Measurements from ENCODE around the gene PHLDA2. TPM values are rescaled to one million over a fixed set of nuclear protein-coding genes. Genes with fewer than 3 reads are reported as not detected.

PHLDA2 gene
- total RNA-seq, 1 experiment from 2014 or later, result 101 TPM

DNA sequence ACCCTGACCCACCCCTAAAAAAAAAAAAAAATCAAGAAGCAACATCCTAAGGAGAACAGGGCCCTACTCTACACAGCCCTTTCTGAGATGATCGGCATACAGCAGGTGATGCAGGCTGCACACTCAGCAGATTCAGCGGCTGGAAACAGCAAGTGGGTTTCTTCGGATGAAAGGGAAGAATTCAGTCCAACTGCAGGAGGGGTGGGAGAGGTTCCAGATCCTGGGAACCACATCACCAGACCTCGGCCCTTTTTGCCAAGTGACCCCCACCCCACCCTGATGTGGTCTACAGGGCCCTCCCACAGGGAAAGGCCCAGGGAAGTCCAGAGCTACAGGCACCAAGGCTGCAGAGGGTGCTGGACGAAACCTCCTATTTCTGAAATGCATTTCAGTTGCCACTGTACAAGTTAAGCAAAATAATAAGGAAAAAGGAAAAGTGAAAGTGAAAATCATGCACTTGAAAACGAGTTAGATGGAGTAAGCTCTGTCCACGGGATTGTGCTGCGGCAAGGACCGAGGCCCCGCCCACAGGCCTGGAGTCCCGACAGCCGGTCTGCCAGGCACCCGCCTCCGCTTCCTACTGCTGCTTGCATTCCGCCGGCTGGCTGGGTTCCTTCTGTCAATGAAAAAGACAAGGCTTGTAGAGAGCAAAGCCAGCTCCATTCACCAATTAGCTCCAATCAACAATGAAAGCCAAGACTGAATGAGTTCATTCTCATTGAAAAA, 16.0 kb upstream of the PHLDA2 start:
- Histone ChIP-seq H3F3A (ENCODE audit: low read length, unreplicated experiment) (no peaks in the 10 kb centered on the region), H2AFZ (ENCODE audit: low read length) (no peak overlapping the region), H3K27ac (ENCODE audit: low read length) (no peak overlapping the region), H3K36me3 (ENCODE audit: low read depth, low read length) (peaks cover 24% of the 10 kb centered on the region), H3K27me3 (ENCODE audit: low read length) (no peaks in the 10 kb centered on the region), H3K9ac (ENCODE audit: low read length) (no peak overlapping the region), H3K9me3 (ENCODE audit: low read length) (no peaks in the 10 kb centered on the region), H3K4me3 (ENCODE audit: low read length) (no peak overlapping the region), H3K79me2 (ENCODE audit: low read length) (no peaks in the 10 kb centered on the region), H3K9me2 (replicated peaks; ENCODE audit: low read length) (no peaks in the 10 kb centered on the region), H4K20me1 (ENCODE audit: low read length) (no peaks in the 10 kb centered on the region), H3K4me1 (ENCODE audit: insufficient read depth, low read length) (peaks cover 15% of the 10 kb centered on the region), H3K4me2 (ENCODE audit: low read length) (no peak overlapping the region)
- CTCF ChIA-PET, result no interaction called here
- POLR2A ChIA-PET (ENCODE audit: unreplicated experiment), result no interaction called here
- no peak for DNase-seq
- ATAC-seq, result no peak
- TF ChIP-seq EZH2phosphoT487 (IDR thresholded peaks at IDR 0.05; ENCODE audit: borderline replicate concordance, low read length) (no peak), EZH2 (IDR thresholded peaks at IDR 0.05; ENCODE audit: low read length, unreplicated experiment) (no peak)
- TF ChIP-seq, protein P1, sequence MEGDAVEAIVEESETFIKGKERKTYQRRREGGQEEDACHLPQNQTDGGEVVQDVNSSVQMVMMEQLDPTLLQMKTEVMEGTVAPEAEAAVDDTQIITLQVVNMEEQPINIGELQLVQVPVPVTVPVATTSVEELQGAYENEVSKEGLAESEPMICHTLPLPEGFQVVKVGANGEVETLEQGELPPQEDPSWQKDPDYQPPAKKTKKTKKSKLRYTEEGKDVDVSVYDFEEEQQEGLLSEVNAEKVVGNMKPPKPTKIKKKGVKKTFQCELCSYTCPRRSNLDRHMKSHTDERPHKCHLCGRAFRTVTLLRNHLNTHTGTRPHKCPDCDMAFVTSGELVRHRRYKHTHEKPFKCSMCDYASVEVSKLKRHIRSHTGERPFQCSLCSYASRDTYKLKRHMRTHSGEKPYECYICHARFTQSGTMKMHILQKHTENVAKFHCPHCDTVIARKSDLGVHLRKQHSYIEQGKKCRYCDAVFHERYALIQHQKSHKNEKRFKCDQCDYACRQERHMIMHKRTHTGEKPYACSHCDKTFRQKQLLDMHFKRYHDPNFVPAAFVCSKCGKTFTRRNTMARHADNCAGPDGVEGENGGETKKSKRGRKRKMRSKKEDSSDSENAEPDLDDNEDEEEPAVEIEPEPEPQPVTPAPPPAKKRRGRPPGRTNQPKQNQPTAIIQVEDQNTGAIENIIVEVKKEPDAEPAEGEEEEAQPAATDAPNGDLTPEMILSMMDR (conservative IDR thresholded peaks at IDR 0.05; ENCODE audit: low read depth, low read length), result no peak
- no TSS peak for BruUV-seq (replicated peaks)
- intact Hi-C loops (cut with micrococcal nuclease), result no loop called here

DNA sequence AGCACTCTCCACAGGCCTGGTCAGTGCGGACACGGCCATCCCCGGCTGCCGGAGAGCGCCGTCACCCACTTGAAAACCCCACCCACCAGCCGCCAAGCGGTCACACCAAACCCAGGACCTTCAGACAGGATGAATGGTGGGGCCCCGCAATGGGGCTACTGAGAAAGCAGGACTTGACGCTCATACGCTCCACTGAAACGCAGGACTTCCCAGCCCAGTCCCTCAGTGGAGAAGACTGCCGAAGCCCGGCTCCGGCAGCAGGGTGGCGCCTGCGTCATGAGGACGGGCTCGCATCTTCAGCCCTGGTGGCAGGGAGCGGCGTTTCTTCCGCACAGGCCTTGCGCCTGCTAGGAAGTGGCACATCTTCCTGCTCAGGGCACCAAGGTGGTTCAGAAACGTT, 15.3 kb upstream of the PHLDA2 start:
- Histone ChIP-seq H3K9ac (ENCODE audit: low read length) (no peak overlapping the region), H3K27ac (ENCODE audit: low read length) (peak overlapping the region; percentile 44; the same call in 1 of the 2 replicates), H3K36me3 (ENCODE audit: low read depth, low read length) (peaks cover 20% of the 10 kb centered on the region), H3K4me2 (ENCODE audit: low read length) (no peak overlapping the region), H3F3A (ENCODE audit: low read length, unreplicated experiment) (no peaks in the 10 kb centered on the region), H3K79me2 (ENCODE audit: low read length) (no peaks in the 10 kb centered on the region), H3K9me3 (ENCODE audit: low read length) (no peaks in the 10 kb centered on the region), H2AFZ (ENCODE audit: low read length) (no peak overlapping the region), H3K4me3 (ENCODE audit: low read length) (no peak overlapping the region), H3K9me2 (replicated peaks; ENCODE audit: low read length) (no peaks in the 10 kb centered on the region), H4K20me1 (ENCODE audit: low read length) (no peaks in the 10 kb centered on the region), H3K27me3 (ENCODE audit: low read length) (no peaks in the 10 kb centered on the region), H3K4me1 (ENCODE audit: insufficient read depth, low read length) (peaks cover 19% of the 10 kb centered on the region)
- ChIA-PET CTCF (no interaction called here), POLR2A (ENCODE audit: unreplicated experiment) (no interaction called here)
- intact Hi-C loops (cut with micrococcal nuclease), result no loop called here
- no peak for ATAC-seq
- TF ChIP-seq EZH2 (IDR thresholded peaks at IDR 0.05; ENCODE audit: low read length, unreplicated experiment), result no peak
- no peak for TF ChIP-seq EZH2phosphoT487 (IDR thresholded peaks at IDR 0.05; ENCODE audit: borderline replicate concordance, low read length)
- TF ChIP-seq, protein P1 (conservative IDR thresholded peaks at IDR 0.05; ENCODE audit: low read depth, low read length), result no peak
- DNase-seq, result no peak
- BruUV-seq (replicated peaks), result TSS peak; percentile 20

DNA sequence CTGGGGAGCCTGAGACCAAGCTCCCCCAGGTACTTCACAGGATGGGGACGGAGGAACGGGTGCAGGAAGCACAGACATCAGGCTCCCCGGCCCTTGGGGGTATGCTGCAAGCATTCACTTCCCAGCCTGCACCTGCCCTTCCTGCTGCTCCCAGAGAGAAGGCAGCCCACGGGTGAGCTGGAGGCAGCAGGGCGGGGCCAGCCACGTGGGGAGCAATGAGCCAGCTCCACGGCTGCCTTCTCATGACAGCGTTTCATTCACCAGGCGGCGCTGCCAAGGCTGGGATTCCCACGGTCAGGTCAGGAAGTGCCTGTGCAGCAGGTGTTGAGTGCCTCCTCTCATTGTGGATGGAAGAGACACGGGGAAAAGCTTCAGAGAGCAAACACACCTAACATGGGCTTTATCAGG, 14.5 kb upstream of the PHLDA2 start:
- Histone ChIP-seq H3K27me3 (ENCODE audit: low read length) (no peaks in the 10 kb centered on the region), H3K9me2 (replicated peaks; ENCODE audit: low read length) (no peaks in the 10 kb centered on the region), H3K4me1 (ENCODE audit: insufficient read depth, low read length) (peaks cover 19% of the 10 kb centered on the region), H2AFZ (ENCODE audit: low read length) (no peak overlapping the region), H3K9me3 (ENCODE audit: low read length) (peaks cover 5% of the 10 kb centered on the region; the same call in 1 of the 2 replicates), H3K27ac (ENCODE audit: low read length) (peak overlapping the region; percentile 44), H3K4me2 (ENCODE audit: low read length) (no peak overlapping the region), H3K9ac (ENCODE audit: low read length) (no peak overlapping the region), H3K79me2 (ENCODE audit: low read length) (no peaks in the 10 kb centered on the region), H3F3A (ENCODE audit: low read length, unreplicated experiment) (no peaks in the 10 kb centered on the region), H4K20me1 (ENCODE audit: low read length) (no peaks in the 10 kb centered on the region), H3K4me3 (ENCODE audit: low read length) (no peak overlapping the region), H3K36me3 (ENCODE audit: low read depth, low read length) (peaks cover 20% of the 10 kb centered on the region)
- DNase-seq, result no peak
- ChIA-PET POLR2A (ENCODE audit: unreplicated experiment) (no interaction called here), CTCF (interaction anchor here (0.5 kb wide), 1 partner anchor 27 kb away, joined by 4 read pairs; no protein-coding TSS in a partner anchor)
- intact Hi-C loops (cut with micrococcal nuclease), result no loop called here
- BruUV-seq (replicated peaks), result no TSS peak
- TF ChIP-seq, protein P1 (conservative IDR thresholded peaks at IDR 0.05; ENCODE audit: low read depth, low read length), result no peak
- TF ChIP-seq EZH2phosphoT487 (IDR thresholded peaks at IDR 0.05; ENCODE audit: borderline replicate concordance, low read length) (no peak), EZH2 (IDR thresholded peaks at IDR 0.05; ENCODE audit: low read length, unreplicated experiment) (no peak)
- no peak for ATAC-seq
